Endothelial cell of umbilical vein (primary cell): ENCODE measurements around the gene NTNG1. TPM values are rescaled to one million over a fixed set of nuclear protein-coding genes. Genes with fewer than 3 reads are reported as not detected.

ENCODE experiments used
- BruUV-seq: library from RNA; stranded (reverse); fragments of 400-500 nt; replicated peaks from 2 replicates; lab custom pipeline; 2021; lab: Mats Ljungman, UMichigan
- CTCF ChIA-PET: fragments of 300-600, 350-600 bp; sonication (Branson Sonifier 250); formaldehyde crosslinking; loops from one replicate; lab custom pipeline; 2021; ENCODE audit warnings: antibody characterized with exemption, inconsistent platforms; lab: Charles Lee
- POLR2A ChIA-PET: fragments of 300-600, 350-600 bp; sonication (Branson Sonifier 250); formaldehyde crosslinking; loops from one replicate; lab custom pipeline; 2021; ENCODE audit warnings: antibody characterized with exemption, inconsistent platforms; lab: Charles Lee
- DNase-seq: peaks from one replicate; pipeline ENCODE4 v3.0.0-alpha.2; 2011; ENCODE audit warnings: low read depth, low spot score
- FAIRE-seq: peaks from 2 replicates; lab custom pipeline; 2011; peaks lifted over from hg19 to GRCh38; lab: Jason Lieb, UNC
- H2AFZ ChIP-seq: 2 replicates; pipeline ENCODE4 v1.6.0; 2012; ENCODE audit warnings: low read depth, low read length, control low read depth, inconsistent platforms
- H3K27ac ChIP-seq: 2 replicates; pipeline ENCODE4 v1.5.1; 2011; ENCODE audit warnings: low read depth, mild to moderate bottlenecking, control low read depth, low read length, moderate library complexity; ENCODE audit not compliant: insufficient read depth
- H3K27me3 ChIP-seq, 2 experiments: 2 replicates each; pipeline versions ENCODE4 v1.6.0 to v1.6.1; 2011; ENCODE audit warnings: low read length in 2 of 2, mixed read lengths in 1 of 2; ENCODE audit not compliant: control insufficient read depth in 2 of 2, insufficient read depth in 2 of 2
- H3K36me3 ChIP-seq, 2 experiments: 2 replicates in 1 of 2; 3 replicates in 1 of 2; pipeline ENCODE4 v1.5.1; 2011; ENCODE audit warnings: low read length in 2 of 2, mild to moderate bottlenecking in 1 of 2, moderate library complexity in 1 of 2; ENCODE audit not compliant: control insufficient read depth in 2 of 2, insufficient read depth in 2 of 2; ENCODE audit errors: extremely low read depth in 1 of 2
- H3K4me1 ChIP-seq: 3 replicates; pipeline ENCODE4 v1.5.1; 2011; ENCODE audit warnings: mild to moderate bottlenecking, low read length; ENCODE audit not compliant: control insufficient read depth, insufficient read depth; ENCODE audit errors: extremely low read depth
- H3K4me2 ChIP-seq: 2 replicates; pipeline ENCODE4 v1.6.1; 2011; ENCODE audit warnings: low read length, control low read depth, mixed read lengths; ENCODE audit not compliant: insufficient read depth
- H3K4me3 ChIP-seq, 3 experiments: fragments of 200-600 bp in 1 of 3; sonication (generic), shearing (Covaris generic) in 1 of 3; replicated peaks in 1 of 3; 2 replicates each; pipeline ENCODE4 v1.5.1; 2011 to 2016; ENCODE audit warnings: control low read depth in 3 of 3, low read length in 3 of 3, mild to moderate bottlenecking in 2 of 3, inconsistent platforms in 1 of 3, low read depth in 1 of 3, moderate library complexity in 1 of 3; ENCODE audit not compliant: insufficient read depth in 1 of 3
- H3K79me2 ChIP-seq: 2 replicates; pipeline ENCODE4 v1.6.0; 2012; ENCODE audit warnings: low read length, inconsistent platforms; ENCODE audit not compliant: control insufficient read depth, insufficient read depth
- H3K9ac ChIP-seq: replicated peaks from 2 replicates; pipeline ENCODE3; 2011; ENCODE audit warnings: low read length, control low read depth; ENCODE audit not compliant: insufficient read depth; ENCODE audit errors: extremely low read depth
- H3K9me1 ChIP-seq: replicated peaks from 3 replicates; pipeline ENCODE4 v1.6.0; 2011; ENCODE audit warnings: mild to moderate bottlenecking, low read length; ENCODE audit not compliant: control insufficient read depth, insufficient read depth; ENCODE audit errors: extremely low read depth
- H3K9me3 ChIP-seq: replicated peaks from 2 replicates; pipeline ENCODE4 v1.5.1; 2012; ENCODE audit warnings: low read length, inconsistent platforms; ENCODE audit not compliant: control insufficient read depth, insufficient read depth
- H4K20me1 ChIP-seq: replicated peaks from 2 replicates; pipeline ENCODE3; 2011; ENCODE audit warnings: mild to moderate bottlenecking, low read length; ENCODE audit not compliant: control insufficient read depth, insufficient read depth; ENCODE audit errors: extremely low read depth
- EZH2 ChIP-seq: IDR thresholded peaks from 2 replicates; pipeline ENCODE4 v1.6.1; 2012; ENCODE audit warnings: borderline replicate concordance, low read depth, mild to moderate bottlenecking, moderate library complexity, low read length, inconsistent platforms; ENCODE audit not compliant: severe bottlenecking
- FOS ChIP-seq: IDR thresholded peaks from 2 replicates; pipeline ENCODE4 v1.6.1; 2011; ENCODE audit warnings: mild to moderate bottlenecking, low read length, moderate library complexity, borderline replicate concordance; ENCODE audit not compliant: insufficient read depth
- GATA2 ChIP-seq: IDR thresholded peaks from 2 replicates; pipeline ENCODE4 v1.7.0; 2011; ENCODE audit warnings: low read depth, mild to moderate bottlenecking, moderate library complexity, mixed read lengths, low read length; ENCODE audit not compliant: insufficient read length, insufficient read depth
- JUN ChIP-seq: IDR thresholded peaks from 2 replicates; pipeline ENCODE4 v1.6.1; 2011; ENCODE audit warnings: borderline replicate concordance, low read depth; ENCODE audit not compliant: insufficient read length, insufficient read depth
- MYC ChIP-seq: IDR thresholded peaks from one replicate; pipeline ENCODE4 v1.6.1; 2011; ENCODE audit warnings: mild to moderate bottlenecking, low read depth, low read length
- POLR2A ChIP-seq: IDR thresholded peaks from 2 replicates; pipeline ENCODE4 v1.6.1; 2012; ENCODE audit warnings: low read depth, mild to moderate bottlenecking, control low read depth, low read length
- POLR2AphosphoS5 ChIP-seq: IDR thresholded peaks from 2 replicates; pipeline ENCODE4 v1.6.1; 2012; ENCODE audit warnings: low read depth, mild to moderate bottlenecking, control low read depth, low read length, moderate library complexity; ENCODE audit not compliant: insufficient read depth
- dilution Hi-C: fragments of 300-500 bp; cut with MboI; formaldehyde crosslinking; loops from one replicate; pipeline ENCODE4 v1.15.0; 2019; ENCODE audit warnings: low sequenced_read_pairs; ENCODE audit not compliant: extremely low pct_ligation_motif_present
- intact Hi-C: fragments of 100-400 bp; cut with micrococcal nuclease; formaldehyde crosslinking; loops from one replicate; pipeline ENCODE4 v1.10.0; 2022
- polyA plus RNA-seq, 4 experiments: library from polyadenylated mRNA; depleted of rRNA in 3 of 4; stranded (reverse) in 3 of 4; unstranded in 1 of 4; fragments of >200 nt; gene quantifications; 2 replicates each; pipeline versions ENCODE4 v1.2.1 to v1.2.3, GENCODE V29; 2011 to 2012; ENCODE audit warnings: missing spikeins in 1 of 4
- total RNA-seq: library from RNA; stranded (reverse); gene quantifications from 2 replicates; pipeline ENCODE4 v1.2.3, GENCODE V29; 2021
- TF ChIP-seq, protein P1 (sequence below): IDR thresholded peaks from 2 replicates; pipeline ENCODE4 v1.6.1; 2011; ENCODE audit not compliant: insufficient read depth, insufficient read length
- TF ChIP-seq, protein P2 (sequence below), 2 donors: IDR thresholded peaks; 1 replicate in 1 of 2; 2 replicates in 1 of 2; pipeline ENCODE4 v1.5.1; 2011; ENCODE audit warnings: low read length in 2 of 2, mild to moderate bottlenecking in 2 of 2, moderate library complexity in 2 of 2, control low read depth in 1 of 2, inconsistent platforms in 1 of 2, low read depth in 1 of 2; ENCODE audit not compliant: insufficient read depth in 1 of 2; ENCODE audit errors: extremely low read depth in 1 of 2

Gene NTNG1
- total and polyA plus RNA-seq, 2 donors (not counting 3 experiments of a cell fraction or from before 2014, with no cell fraction given), result not detected

DNA sequence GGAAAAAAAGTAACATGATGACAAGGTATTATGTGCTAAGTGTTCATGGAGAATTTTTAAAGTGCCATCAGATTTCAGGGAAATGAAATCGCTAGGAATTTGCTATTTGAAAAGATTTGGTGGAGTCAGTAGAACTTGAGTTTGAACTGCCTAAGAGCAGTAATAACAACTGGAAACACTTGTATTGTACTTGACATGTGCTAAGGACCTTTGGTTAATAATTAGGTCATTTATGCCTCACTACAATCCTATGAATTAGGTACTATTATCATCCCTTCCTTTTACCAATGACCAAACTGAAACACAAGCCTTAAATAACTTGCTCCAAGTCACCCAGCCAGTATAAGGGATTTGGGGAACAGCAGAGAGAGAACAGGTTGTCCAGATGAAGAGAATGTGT, 133.4 kb downstream of the NTNG1 start:
- H3K27me3 ChIP-seq, result no peaks in the 10 kb centered on the region
- CTCF ChIA-PET, result no interaction called here
- no peak overlapping the region for H3K4me2 ChIP-seq
- no TSS peak for BruUV-seq
- H3K4me1 ChIP-seq, result no peaks in the 10 kb centered on the region
- dilution Hi-C loops, result no loop called here
- POLR2A ChIA-PET, result no interaction called here
- DNase-seq (no peak), FAIRE-seq (no peak)
- no peak overlapping the region for H3K27ac ChIP-seq
- no peaks in the 10 kb centered on the region for H3K9me1 ChIP-seq
- H3K4me3 ChIP-seq, result no peak overlapping the region
- TF ChIP-seq POLR2A, result no peak
- no peak for TF ChIP-seq POLR2AphosphoS5
- TF ChIP-seq FOS, result no peak
- TF ChIP-seq, protein P1, sequence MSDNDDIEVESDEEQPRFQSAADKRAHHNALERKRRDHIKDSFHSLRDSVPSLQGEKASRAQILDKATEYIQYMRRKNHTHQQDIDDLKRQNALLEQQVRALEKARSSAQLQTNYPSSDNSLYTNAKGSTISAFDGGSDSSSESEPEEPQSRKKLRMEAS, result no peak
- TF ChIP-seq GATA2, result no peak
- no peak for TF ChIP-seq EZH2
- TF ChIP-seq, protein P2, sequence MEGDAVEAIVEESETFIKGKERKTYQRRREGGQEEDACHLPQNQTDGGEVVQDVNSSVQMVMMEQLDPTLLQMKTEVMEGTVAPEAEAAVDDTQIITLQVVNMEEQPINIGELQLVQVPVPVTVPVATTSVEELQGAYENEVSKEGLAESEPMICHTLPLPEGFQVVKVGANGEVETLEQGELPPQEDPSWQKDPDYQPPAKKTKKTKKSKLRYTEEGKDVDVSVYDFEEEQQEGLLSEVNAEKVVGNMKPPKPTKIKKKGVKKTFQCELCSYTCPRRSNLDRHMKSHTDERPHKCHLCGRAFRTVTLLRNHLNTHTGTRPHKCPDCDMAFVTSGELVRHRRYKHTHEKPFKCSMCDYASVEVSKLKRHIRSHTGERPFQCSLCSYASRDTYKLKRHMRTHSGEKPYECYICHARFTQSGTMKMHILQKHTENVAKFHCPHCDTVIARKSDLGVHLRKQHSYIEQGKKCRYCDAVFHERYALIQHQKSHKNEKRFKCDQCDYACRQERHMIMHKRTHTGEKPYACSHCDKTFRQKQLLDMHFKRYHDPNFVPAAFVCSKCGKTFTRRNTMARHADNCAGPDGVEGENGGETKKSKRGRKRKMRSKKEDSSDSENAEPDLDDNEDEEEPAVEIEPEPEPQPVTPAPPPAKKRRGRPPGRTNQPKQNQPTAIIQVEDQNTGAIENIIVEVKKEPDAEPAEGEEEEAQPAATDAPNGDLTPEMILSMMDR (IDR thresholded peaks at IDR 0.05; ENCODE audit: extremely low read depth in 1 of 2, insufficient read depth in 1 of 2, low read depth in 1 of 2, low read length in 2 of 2), result no peak
- TF ChIP-seq MYC, result no peak
- no peak for TF ChIP-seq JUN
- H2AFZ ChIP-seq, result no peak overlapping the region
- H3K9me3 ChIP-seq, result no peaks in the 10 kb centered on the region
- no peak overlapping the region for H3K9ac ChIP-seq
- intact Hi-C loops, result no loop called here
- H3K36me3 ChIP-seq, result no peaks in the 10 kb centered on the region
- no peaks in the 10 kb centered on the region for H4K20me1 ChIP-seq
- no peaks in the 10 kb centered on the region for H3K79me2 ChIP-seq
